ENCODE data around the gene PPFIA1. TPM values are rescaled to one million over a fixed set of nuclear protein-coding genes. Genes with fewer than 3 reads are reported as not detected.
A peak's percentile ranks its signal among the peaks of the same experiment; 100 is the strongest.
"Not testable (repeated sequence)": the region's sequence is repeated elsewhere in the genome, so short reads cannot be mapped to it uniquely, and the experiment has no call there.

PPFIA1 gene
- polyA plus RNA-seq, 1 donor, result 29.5 TPM

GRCh38 chr11:70397336-70397982, 127.0 kb downstream of the PPFIA1 start:
- no peak for DNase-seq

DNA sequence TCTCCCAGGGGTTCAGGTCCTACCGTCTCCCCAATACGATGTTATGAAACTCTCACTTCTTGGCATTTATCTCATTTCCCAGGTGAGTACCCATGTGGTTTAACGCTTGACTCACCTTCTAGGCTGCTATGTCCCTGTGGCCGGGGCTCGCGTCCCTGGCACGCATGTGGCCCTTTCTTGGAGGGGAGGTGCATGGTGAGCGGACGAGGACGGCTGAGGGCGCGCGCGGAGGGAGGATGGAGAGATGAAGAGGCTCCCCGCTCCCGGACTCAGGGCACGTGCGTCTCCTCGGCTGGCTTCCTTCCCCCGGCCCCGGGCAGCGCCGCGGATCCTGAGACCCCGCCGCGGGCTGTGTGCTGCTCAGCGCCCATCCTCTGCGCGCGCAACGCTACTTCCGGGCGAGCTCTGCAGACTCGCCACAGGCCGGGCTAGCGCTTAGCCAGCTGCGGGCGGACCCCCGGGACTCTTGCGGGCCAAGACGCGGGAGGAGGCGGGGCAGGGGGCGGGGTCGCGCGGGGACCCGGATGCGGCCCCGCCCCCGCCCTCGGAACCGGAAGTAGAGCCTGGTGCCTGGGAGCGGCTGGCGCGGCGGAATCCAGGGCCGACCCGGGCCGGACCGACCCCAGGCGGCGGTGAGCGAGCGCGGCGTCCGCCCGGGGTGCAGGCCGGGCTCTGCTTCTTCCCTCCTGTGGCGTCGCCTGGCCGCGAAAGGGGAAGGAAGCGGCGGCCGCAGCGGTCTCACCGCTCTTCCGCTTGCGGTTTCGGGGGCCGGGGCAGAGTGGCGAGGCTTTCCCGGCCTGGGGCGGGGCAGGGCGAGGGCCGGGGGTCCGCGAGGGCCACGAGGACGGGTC, 127.7 kb downstream of the PPFIA1 start, which contains the start of gene CTTN:
CTTN (plus strand) TSS at position 547 of the 851 bp plus-strand sequence. CDS start 8,769 bp downstream, outside the sequence.
- peak; percentile 80 for DNase-seq

DNA sequence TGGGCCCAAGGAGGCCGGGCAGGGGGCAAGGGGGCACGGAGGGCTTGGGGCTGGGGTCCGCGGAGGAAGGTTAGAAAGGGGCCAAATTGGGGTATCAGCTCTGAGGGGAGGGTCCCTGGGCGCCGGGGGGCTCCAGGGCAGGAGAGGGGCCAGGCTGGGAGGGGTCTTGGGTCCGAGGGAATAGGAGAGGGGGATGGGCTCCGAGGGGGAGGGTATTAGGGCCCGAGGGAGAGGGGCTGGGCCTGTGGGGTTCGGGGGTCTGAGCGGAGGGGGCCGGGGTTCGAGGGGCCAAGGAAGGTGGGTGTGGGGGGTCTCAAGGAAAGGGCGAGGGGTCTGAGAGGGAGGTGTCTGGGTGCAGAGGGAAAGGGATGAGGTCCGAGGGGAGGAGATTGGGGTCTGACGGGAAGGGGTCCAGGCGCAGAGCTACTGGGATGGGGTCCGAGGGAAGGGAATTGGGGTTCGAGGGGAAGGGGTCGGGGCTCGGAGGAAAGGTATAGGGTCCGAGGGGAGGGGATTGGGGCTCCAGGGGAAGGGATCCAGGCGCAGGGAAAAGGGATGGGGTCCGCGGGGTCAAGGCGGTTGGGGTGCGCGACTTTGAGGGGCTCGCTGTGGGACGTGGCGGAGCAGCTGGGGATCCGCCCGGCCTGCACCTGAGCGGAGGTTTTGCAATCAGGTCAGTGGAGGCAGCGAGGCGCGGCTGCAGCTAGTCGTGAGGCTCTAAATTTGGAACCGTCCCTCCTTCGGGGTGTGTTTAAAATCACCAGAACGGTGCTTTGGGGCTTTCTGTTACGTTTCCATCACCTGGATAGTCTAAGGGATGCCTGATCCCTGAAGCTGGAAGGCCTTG, 128.6 kb downstream of the PPFIA1 start:
- no peak for DNase-seq

- DNase-seq, result peak; percentile 57
These were observed 129.2 kb downstream of the PPFIA1 start for GRCh38 chr11:70399681-70400112.

DNA sequence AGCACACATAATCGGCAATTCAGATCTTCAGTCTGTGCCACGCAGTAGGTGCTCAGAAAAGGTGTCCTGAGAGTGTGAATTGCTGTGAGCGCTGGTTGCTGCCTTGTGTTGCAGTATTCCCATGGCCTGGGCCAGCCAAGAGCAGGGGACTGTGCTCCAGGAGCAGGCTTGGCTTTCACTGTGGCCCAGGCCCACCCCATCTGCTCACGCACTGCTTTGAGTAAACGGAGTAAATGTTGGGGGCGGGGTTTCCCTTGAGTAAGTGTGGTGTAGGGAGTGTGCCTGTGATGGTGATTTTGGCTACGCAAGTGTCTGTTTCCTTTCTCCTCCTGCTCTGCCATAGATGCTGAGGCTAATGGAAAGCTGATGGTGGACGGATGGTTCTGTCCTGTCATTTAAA, 130.2 kb downstream of the PPFIA1 start:
- no peak for DNase-seq

GRCh38 chr11:70402016-70402415, 131.5 kb downstream of the PPFIA1 start:
- no peak for DNase-seq

- no peak for DNase-seq
These were observed 132.2 kb downstream of the PPFIA1 start for GRCh38 chr11:70402685-70403084.

GRCh38 chr11:70404244-70404643, 133.8 kb downstream of the PPFIA1 start:
- DNase-seq, result no peak

DNA sequence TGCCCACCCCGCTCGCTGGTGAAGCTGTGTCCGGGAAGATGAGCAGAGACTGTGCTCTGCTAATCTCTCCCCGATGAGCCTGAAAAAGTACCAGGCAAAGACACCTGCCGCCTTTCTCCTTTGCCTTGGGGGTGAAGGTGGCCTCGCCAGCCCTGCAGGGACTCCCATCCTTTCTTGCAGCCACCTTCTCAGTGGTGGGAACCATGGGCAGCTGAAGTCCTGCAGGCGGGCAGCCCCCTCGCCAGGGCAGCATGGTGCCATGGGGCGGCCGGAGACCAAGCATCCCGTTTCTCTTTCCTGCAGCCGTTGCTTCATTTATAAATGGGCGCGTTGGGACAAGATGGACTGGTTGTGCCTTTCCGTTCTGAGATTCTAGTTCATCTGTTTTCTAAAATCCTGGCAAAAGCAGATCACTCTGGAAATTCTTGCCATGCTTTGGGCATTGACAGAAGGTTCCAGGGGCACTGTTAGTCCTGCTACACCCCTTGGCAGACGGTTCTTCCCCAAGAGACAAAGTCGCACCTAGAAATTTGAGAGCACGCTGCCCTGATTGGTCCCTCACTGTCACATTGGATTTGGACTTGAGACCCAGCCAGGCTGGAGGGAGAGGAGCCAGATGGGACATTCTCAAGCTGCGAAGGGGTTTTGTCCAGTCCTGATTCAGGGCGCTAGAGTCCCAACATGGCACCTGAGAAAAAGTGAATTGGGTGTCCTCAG, 135.3 kb downstream of the PPFIA1 start:
- no peak for DNase-seq

DNA sequence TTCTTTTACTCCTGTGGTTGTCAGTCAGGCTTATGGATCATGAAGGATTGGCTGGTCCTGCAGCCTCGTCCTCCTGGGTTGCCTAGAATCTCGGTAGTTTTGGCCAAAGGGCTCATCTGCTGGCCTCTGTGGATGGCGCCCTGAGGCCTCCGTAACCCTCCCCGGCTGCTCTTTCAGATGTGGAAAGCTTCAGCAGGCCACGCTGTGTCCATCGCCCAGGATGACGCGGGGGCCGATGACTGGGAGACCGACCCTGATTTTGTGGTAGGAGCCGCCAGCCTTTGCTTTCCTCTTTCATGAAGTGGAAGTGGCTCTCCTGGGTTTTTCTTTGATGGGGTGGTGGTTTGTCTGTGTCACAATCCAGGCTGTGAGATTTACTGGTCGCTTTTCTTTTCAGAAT, 136.6 kb downstream of the PPFIA1 start:
- DNase-seq, result no peak

GRCh38 chr11:70407814-70408213, 137.3 kb downstream of the PPFIA1 start:
- DNase-seq, result no peak

DNA sequence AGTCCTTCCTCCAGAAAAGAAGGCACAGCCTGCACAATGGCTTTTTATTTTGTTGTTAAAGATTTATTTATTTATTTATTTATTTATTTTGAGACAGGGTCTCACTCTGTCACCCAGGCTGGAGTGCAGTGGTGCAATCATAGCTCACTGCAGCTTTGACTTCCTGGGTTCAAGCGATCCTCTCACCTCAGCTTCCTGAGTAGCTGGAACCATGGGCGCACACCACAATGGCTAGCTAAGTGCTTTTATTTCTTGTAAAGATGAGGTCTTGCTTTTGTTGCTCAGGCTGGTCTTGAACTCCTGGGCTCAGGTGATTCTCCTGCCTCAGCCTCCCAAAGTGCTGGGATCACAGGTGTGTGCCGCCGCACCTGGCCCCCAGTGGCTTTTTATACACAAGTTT, 137.8 kb downstream of the PPFIA1 start:
- not testable (repeated sequence) for DNase-seq

DNA sequence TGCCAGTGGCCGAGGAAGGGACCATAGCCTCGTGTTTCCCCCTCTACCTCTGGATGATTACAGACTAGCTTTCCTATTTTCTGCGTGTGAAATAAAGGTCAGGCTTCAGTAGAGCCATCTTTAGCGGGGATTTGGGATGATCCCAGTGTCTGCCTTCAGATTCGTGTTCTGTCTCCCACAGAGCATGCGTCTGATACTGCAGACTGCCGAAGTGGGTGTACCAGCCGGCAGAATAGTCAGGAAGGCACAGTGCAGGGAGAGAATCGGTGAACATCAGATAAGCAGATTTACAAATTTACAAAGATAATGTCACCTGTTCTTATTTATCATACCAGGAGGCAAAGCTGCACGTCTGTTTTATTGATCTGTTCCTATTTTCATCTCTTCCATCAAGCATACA, 138.9 kb downstream of the PPFIA1 start:
- no peak for DNase-seq

- DNase-seq, result no peak
These were observed 139.4 kb downstream of the PPFIA1 start for GRCh38 chr11:70409871-70410270.

GRCh38 chr11:70410276-70411205, 140.1 kb downstream of the PPFIA1 start:
- no peak for DNase-seq

DNA sequence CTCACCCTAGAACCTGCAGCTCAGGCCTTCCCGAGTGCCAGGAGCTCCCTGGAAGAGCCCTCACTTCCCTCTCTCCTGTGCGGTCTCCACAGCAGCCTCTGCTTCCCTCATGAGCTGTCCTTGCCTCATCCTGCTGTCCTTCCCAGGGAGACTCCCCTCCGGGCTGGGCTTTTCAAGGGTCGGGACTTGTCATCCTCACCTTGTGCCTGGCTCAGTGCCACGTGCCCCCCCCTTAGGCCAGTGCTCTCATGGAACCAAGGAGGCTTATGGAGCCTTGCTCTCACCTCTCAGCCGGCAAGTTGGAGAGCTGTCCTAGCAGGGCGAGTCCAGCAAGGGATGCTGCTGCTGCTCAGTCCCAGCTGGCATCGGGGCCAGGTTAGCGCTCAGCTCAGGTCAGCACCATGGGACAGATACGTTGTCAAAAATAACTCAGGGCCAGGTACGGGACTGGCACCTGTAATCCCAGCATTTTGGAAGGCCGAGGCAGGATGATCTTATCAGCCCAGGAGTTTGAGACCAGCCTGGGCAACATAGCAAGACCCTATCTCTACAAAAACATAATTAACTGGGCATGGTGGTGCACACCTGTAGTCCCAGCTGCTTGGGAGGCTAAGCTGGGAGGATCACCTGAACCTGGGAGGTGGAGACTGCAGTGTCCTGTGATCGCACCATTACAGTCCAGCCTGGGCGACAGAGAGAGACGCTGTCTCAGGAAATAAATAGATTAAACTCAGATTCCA, 141.4 kb downstream of the PPFIA1 start:
- no peak for DNase-seq

- no peak for DNase-seq
These were observed 142.7 kb downstream of the PPFIA1 start for GRCh38 chr11:70413151-70413550.

GRCh38 chr11:70414341-70415100, 144.0 kb downstream of the PPFIA1 start:
- no peak for DNase-seq

DNA sequence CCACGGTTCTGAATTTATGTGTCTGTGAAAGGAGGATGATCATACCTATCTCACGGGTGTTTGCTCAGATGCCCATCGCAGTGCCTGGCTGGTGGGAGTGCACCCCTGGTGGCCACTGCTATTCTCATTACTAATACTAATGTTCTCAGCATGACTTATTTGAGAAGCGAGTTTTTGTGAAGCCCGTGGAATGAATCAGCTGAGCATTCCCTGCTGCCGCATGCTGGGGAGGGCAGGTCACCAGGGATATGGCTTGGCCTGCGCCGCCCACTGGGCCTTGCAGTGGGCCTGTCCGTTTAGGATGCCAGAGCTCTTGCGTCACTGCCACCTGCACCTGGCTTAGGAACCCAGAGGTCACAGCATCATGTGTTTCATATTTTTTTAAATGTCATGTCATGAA, 144.7 kb downstream of the PPFIA1 start:
- DNase-seq, result no peak
